Loucy (cell line): ENCODE measurements around the gene RAD52.

Source experiments
- CTCF ChIP-seq: fragments of 200-600 bp; sonication (generic); conservative IDR thresholded peaks from 2 replicates; pipeline ENCODE4 v1.5.1; 2014; ENCODE audit warnings: mild to moderate bottlenecking, antibody characterized with exemption, low read length
- EZH2phosphoT487 ChIP-seq: fragments of 200-600 bp; IDR thresholded peaks from 2 replicates; pipeline ENCODE4 v1.6.1; 2018; ENCODE audit warnings: antibody characterized with exemption, mild to moderate bottlenecking, moderate library complexity, borderline replicate concordance

DNA sequence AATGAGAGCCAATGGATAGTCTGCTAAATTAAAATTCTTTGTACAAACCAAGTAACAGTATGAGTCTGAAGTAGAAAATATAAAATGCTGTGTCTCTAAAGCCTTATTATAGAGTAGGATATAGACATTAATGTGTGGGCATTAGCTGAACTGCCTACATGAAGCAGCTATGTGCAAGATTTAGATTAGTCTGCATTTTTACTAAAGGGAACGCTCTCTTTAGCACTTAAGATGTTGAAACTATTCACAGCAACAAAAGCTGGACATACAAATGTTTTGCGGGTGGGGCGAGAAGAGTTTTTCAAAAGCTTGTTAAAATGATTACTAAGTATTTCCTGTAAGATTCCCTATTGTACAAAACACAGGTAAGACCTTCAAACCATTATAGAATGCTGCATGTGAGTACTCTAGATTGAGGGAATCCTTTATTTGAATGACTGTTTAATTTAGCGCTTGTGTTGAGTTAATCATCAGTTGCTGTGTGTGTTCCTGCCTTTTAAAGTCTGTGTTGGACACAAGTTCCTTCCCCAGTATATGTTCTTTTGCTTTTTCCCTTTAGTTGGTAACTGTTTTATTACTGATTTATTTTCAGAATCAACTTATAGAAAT, 87.1 kb downstream of the RAD52 start:
- no peak for TF ChIP-seq CTCF
- no peak for TF ChIP-seq EZH2phosphoT487
